PFSK-1 (cell line): Measurements from ENCODE around the gene THBS1.

Source experiments
- FOXP2 ChIP-seq: optimal IDR thresholded peaks from 2 replicates; pipeline ENCODE3; 2011; ENCODE audit warnings: borderline replicate concordance, control low read depth, inconsistent platforms; ENCODE audit not compliant: insufficient read depth; ENCODE audit errors: extremely low read length, extremely low read depth
- POLR2AphosphoS5 ChIP-seq: IDR thresholded peaks from 2 replicates; pipeline ENCODE4 v1.6.1; 2012; ENCODE audit warnings: low read depth, mild to moderate bottlenecking, control low read depth, low read length, moderate library complexity
- SIN3A ChIP-seq: IDR thresholded peaks from 2 replicates; pipeline ENCODE4 v1.6.1; 2012; ENCODE audit warnings: mild to moderate bottlenecking, low read length, moderate library complexity, borderline replicate concordance; ENCODE audit not compliant: insufficient read depth
- TAF1 ChIP-seq: IDR thresholded peaks from 2 replicates; pipeline ENCODE4 v1.6.1; 2012; ENCODE audit warnings: low read length, control low read depth, borderline replicate concordance; ENCODE audit not compliant: insufficient read depth
- TF ChIP-seq, protein P1 (sequence below), 2 experiments: IDR thresholded peaks; 2 replicates each; pipeline versions ENCODE4 v1.6.1 to v1.8.0; 2011 to 2012; ENCODE audit warnings: low read depth in 2 of 2, low read length in 2 of 2, control low read depth in 1 of 2, inconsistent platforms in 1 of 2, mild to moderate bottlenecking in 1 of 2, moderate library complexity in 1 of 2; ENCODE audit not compliant: insufficient read depth in 1 of 2

The THBS1 gene

DNA sequence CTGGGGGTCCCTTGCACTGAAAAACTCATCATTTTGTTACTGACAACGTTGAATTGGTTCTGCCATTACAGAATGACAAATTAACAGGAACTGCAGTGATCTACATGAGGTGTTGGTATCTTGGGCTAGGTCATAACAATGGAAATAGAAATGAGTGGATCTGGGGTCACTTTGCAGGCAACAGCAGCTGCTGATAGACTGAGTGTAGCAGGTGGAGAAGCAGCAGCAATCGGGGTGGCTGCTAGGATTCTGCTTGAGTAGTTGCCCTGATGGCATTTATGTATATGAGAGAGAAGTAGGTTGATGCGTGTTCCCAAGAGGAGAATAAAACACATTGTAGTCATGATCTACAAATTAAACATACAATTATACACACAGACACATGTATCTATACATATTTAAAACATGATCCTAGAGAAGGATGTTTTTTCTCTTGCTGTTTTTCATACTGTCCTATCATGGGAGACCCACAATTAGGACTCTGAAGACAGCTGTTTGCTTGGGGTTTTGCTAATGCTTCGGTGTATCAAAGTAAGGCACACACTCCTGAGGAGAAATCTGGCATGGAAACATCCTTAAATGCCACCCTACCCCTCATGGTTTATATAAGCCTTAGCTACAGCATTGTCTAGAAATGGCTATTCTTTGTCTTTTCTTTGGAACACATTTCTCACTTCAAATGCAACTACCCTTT lies 15.8 kb upstream of the THBS1 start:
- TF ChIP-seq, protein P1, sequence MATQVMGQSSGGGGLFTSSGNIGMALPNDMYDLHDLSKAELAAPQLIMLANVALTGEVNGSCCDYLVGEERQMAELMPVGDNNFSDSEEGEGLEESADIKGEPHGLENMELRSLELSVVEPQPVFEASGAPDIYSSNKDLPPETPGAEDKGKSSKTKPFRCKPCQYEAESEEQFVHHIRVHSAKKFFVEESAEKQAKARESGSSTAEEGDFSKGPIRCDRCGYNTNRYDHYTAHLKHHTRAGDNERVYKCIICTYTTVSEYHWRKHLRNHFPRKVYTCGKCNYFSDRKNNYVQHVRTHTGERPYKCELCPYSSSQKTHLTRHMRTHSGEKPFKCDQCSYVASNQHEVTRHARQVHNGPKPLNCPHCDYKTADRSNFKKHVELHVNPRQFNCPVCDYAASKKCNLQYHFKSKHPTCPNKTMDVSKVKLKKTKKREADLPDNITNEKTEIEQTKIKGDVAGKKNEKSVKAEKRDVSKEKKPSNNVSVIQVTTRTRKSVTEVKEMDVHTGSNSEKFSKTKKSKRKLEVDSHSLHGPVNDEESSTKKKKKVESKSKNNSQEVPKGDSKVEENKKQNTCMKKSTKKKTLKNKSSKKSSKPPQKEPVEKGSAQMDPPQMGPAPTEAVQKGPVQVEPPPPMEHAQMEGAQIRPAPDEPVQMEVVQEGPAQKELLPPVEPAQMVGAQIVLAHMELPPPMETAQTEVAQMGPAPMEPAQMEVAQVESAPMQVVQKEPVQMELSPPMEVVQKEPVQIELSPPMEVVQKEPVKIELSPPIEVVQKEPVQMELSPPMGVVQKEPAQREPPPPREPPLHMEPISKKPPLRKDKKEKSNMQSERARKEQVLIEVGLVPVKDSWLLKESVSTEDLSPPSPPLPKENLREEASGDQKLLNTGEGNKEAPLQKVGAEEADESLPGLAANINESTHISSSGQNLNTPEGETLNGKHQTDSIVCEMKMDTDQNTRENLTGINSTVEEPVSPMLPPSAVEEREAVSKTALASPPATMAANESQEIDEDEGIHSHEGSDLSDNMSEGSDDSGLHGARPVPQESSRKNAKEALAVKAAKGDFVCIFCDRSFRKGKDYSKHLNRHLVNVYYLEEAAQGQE (IDR thresholded peaks at IDR 0.05; ENCODE audit: insufficient read depth in 1 of 2, low read depth in 2 of 2, low read length in 2 of 2): no peak
- no peak for TF ChIP-seq FOXP2
- no peak for TF ChIP-seq TAF1
- no peak for TF ChIP-seq SIN3A
- TF ChIP-seq POLR2AphosphoS5: no peak

DNA sequence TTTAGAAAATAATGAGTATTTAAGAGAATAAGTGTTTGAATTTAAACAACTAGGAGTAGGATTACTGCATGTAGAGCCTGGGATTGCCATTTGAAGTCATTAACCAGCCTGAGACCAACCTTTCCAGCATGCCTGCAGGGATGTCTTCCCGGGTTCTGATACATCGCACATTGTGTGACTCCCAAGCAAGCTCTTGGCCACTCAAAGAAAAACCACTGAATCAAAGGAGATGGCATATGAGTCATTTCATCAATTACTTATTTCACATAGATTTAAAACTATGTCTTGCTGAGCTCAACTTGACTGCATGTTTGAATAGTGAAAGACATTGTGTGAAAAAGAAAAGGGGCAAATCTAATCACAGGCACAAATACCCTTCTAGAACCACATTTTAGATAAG lies 15.0 kb upstream of the THBS1 start:
- TF ChIP-seq FOXP2: no peak
- no peak for TF ChIP-seq TAF1
- no peak for TF ChIP-seq POLR2AphosphoS5
- TF ChIP-seq SIN3A: no peak
- TF ChIP-seq, protein P1 (IDR thresholded peaks at IDR 0.05; ENCODE audit: insufficient read depth in 1 of 2, low read depth in 2 of 2, low read length in 2 of 2): no peak

DNA sequence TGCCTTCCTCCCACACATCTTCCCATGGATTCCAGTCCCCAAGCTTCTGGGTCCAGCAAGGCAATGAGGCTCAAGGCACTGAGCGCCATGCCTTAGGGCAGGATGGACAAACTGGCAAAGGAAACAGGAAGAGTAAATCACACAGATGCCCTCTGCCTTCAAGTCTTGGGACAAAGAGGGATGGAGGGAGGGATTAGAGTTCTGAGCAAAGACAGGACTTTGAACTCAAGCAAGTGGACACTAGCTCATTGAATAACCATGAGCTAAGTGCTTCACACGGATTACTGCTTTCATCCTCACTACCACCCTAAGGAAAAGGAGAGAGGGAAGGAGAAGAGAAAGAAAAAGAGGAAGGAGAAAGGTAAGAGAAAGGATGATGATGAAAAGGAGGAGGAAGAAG lies 7.6 kb upstream of the THBS1 start:
- TF ChIP-seq POLR2AphosphoS5 (no peak), TAF1 (no peak), SIN3A (no peak), FOXP2 (no peak)
- TF ChIP-seq, protein P1 (IDR thresholded peaks at IDR 0.05; ENCODE audit: insufficient read depth in 1 of 2, low read depth in 2 of 2, low read length in 2 of 2): no peak

DNA sequence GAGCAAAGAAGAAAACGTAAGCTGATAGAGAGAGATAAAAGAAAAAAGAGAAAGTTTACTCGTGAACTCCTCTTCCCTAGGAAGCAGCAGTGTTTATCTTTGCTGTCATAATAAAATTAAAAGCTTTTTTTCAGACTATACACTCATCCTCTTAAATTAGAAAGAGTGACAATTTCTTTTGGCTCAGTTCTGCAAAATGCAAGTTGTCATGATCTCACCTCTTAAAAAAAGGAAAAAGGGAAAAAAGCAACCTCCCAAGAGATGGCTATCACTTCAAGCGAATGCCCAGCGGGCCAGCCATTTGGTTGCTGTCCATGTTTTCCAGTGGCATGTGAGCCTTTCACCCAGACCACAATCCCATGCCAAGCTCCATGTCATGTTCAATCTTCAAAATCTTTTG lies 7.0 kb upstream of the THBS1 start:
- TF ChIP-seq SIN3A: no peak
- TF ChIP-seq TAF1: no peak
- TF ChIP-seq POLR2AphosphoS5: no peak
- TF ChIP-seq, protein P1 (IDR thresholded peaks at IDR 0.05; ENCODE audit: insufficient read depth in 1 of 2, low read depth in 2 of 2, low read length in 2 of 2): no peak
- TF ChIP-seq FOXP2: no peak

DNA sequence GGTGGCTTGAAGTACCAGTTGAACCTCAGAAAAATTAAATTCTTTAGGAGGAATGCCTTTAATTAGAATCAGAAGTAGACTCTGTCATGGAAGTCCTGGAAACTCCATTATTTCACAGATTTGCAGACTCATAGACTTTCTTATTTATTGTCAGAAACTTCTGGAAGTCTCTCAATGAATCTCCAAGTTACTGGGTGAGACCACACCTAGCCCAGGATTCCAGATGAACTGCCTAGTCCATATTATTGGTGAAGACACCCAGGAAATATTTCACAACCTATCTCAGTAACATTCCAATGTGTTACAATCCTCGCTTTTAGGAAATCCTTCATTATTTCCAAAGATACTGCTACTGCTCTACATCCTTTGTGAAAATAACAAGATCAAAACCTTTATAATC lies 6.5 kb upstream of the THBS1 start:
- TF ChIP-seq TAF1 (no peak), SIN3A (no peak), FOXP2 (no peak), POLR2AphosphoS5 (no peak)
